WTC11 (cell line): ENCODE data around the gene DAZAP2. TPM values are rescaled to one million over a fixed set of nuclear protein-coding genes. Genes with fewer than 3 reads are reported as not detected.

Source experiments
- ATAC-seq: fragments of 200-7000 bp; cut with Tn5 transposase; 2 replicates; pipeline ENCODE4 v1.10.0; 2021; ENCODE audit warnings: mild to moderate bottlenecking, moderate library complexity
- CTCF ChIA-PET: fragments of 300-600 bp; sonication (Branson Sonifier 250); formaldehyde crosslinking; loops from one replicate; lab custom pipeline; 2021; ENCODE audit warnings: antibody characterized with exemption; lab: Charles Lee
- POLR2A ChIA-PET: fragments of 350-600 bp; sonication (Branson Sonifier 250); formaldehyde crosslinking; loops from one replicate; lab custom pipeline; 2021; ENCODE audit warnings: antibody characterized with exemption; lab: Charles Lee
- DNase-seq: peaks from one replicate; pipeline ENCODE4 v3.0.0; 2021; ENCODE audit warnings: low spot score
- H3K27ac Mint-ChIP-seq: 2 replicates; pipeline ENCODE4 v1.8.0; 2021; ENCODE audit warnings: mixed read lengths
- H3K27me3 Mint-ChIP-seq: 2 replicates; pipeline ENCODE4 v1.8.0; 2021; ENCODE audit warnings: low read depth, mild to moderate bottlenecking, moderate library complexity, mixed read lengths
- H3K36me3 Mint-ChIP-seq: 2 replicates; pipeline ENCODE4 v1.8.0; 2021; ENCODE audit warnings: mixed read lengths
- H3K4me1 Mint-ChIP-seq: 2 replicates; pipeline ENCODE4 v1.8.0; 2022; ENCODE audit warnings: mixed read lengths
- H3K4me3 Mint-ChIP-seq: 2 replicates; pipeline ENCODE4 v1.8.0; 2021; ENCODE audit warnings: mild to moderate bottlenecking, moderate library complexity, mixed read lengths
- H3K9me3 Mint-ChIP-seq: 2 replicates; pipeline ENCODE4 v1.8.0; 2021; ENCODE audit warnings: mixed read lengths
- CBFB ChIP-seq: sonication (generic); formaldehyde crosslinking; IDR thresholded peaks from 2 replicates; pipeline ENCODE4 v1.8.1; 2022; ENCODE audit warnings: mild to moderate bottlenecking, low read depth, missing genetic modification reagents
- CREM ChIP-seq: sonication (generic); formaldehyde crosslinking; IDR thresholded peaks from 2 replicates; pipeline ENCODE4 v1.8.1; 2022; ENCODE audit warnings: mild to moderate bottlenecking, missing genetic modification reagents, moderate library complexity
- FOXP1 ChIP-seq: sonication (generic); formaldehyde crosslinking; IDR thresholded peaks from 2 replicates; pipeline ENCODE4 v1.8.0; 2022; ENCODE audit warnings: missing genetic modification reagents, mild to moderate bottlenecking, moderate library complexity, borderline replicate concordance
- FOXP4 ChIP-seq: sonication (generic); formaldehyde crosslinking; IDR thresholded peaks from 2 replicates; pipeline ENCODE4 v1.8.0; 2022; ENCODE audit warnings: mild to moderate bottlenecking, missing genetic modification reagents
- GRHL2 ChIP-seq: fragments of 250-450 bp; sonication (Bioruptor Pico); IDR thresholded peaks from 2 replicates; pipeline ENCODE4 v1.8.0; 2022; ENCODE audit warnings: mild to moderate bottlenecking, moderate library complexity; ENCODE audit not compliant: insufficient replicate concordance, severe bottlenecking
- GTF2I ChIP-seq: fragments of 250-450 bp; sonication (Bioruptor Pico); conservative IDR thresholded peaks from 2 replicates; pipeline ENCODE4 v1.4.0; 2021; ENCODE audit warnings: mild to moderate bottlenecking
- JAZF1 ChIP-seq: fragments of 250-450 bp; sonication (Bioruptor Pico); IDR thresholded peaks from 2 replicates; pipeline ENCODE4 v1.9.0; 2021; ENCODE audit warnings: moderate library complexity, mild to moderate bottlenecking, inconsistent platforms
- NFE2L1 ChIP-seq: sonication (generic); formaldehyde crosslinking; IDR thresholded peaks from 2 replicates; pipeline ENCODE4 v1.8.1; 2023; ENCODE audit warnings: missing genetic modification reagents
- NFYB ChIP-seq: sonication (generic); formaldehyde crosslinking; conservative IDR thresholded peaks from 2 replicates; pipeline ENCODE4 v1.8.0; 2022; ENCODE audit warnings: low read depth, missing genetic modification reagents
- NR1H2 ChIP-seq: sonication (generic); formaldehyde crosslinking; IDR thresholded peaks from 2 replicates; pipeline ENCODE4 v1.9.0; 2021; ENCODE audit warnings: mild to moderate bottlenecking, moderate library complexity, missing genetic modification reagents
- PREB ChIP-seq: sonication (generic); formaldehyde crosslinking; IDR thresholded peaks from 2 replicates; pipeline ENCODE4 v1.8.1; 2022; ENCODE audit warnings: mild to moderate bottlenecking, missing genetic modification reagents, moderate library complexity, borderline replicate concordance
- RORB ChIP-seq: fragments of 250-450 bp; sonication (Bioruptor Pico); IDR thresholded peaks from 2 replicates; pipeline ENCODE4 v1.9.0; 2021; ENCODE audit warnings: mild to moderate bottlenecking
- SP1 ChIP-seq: sonication (generic); formaldehyde crosslinking; conservative IDR thresholded peaks from 2 replicates; pipeline ENCODE4 v1.8.1; 2022; ENCODE audit warnings: missing genetic modification reagents
- TEAD1 ChIP-seq: sonication (generic); formaldehyde crosslinking; IDR thresholded peaks from 2 replicates; pipeline ENCODE4 v1.8.0; 2022; ENCODE audit warnings: mild to moderate bottlenecking, missing genetic modification reagents
- TEAD4 ChIP-seq: sonication (generic); formaldehyde crosslinking; IDR thresholded peaks from 2 replicates; pipeline ENCODE4 v1.8.0; 2022; ENCODE audit warnings: mild to moderate bottlenecking, missing genetic modification reagents
- ZBTB43 ChIP-seq: sonication (generic); formaldehyde crosslinking; IDR thresholded peaks from 2 replicates; pipeline ENCODE4 v1.8.1; 2023; ENCODE audit warnings: mild to moderate bottlenecking, missing genetic modification reagents
- ZMAT4 ChIP-seq: fragments of 250-450 bp; sonication (Bioruptor Pico); IDR thresholded peaks from 2 replicates; pipeline ENCODE4 v1.9.0; 2021; ENCODE audit warnings: mild to moderate bottlenecking
- ZNF138 ChIP-seq: sonication (generic); formaldehyde crosslinking; conservative IDR thresholded peaks from 2 replicates; pipeline ENCODE4 v1.8.1; 2022; ENCODE audit warnings: mild to moderate bottlenecking, moderate library complexity, missing genetic modification reagents
- ZNF232 ChIP-seq: sonication (generic); formaldehyde crosslinking; IDR thresholded peaks from 2 replicates; pipeline ENCODE4 v1.8.0; 2022; ENCODE audit warnings: mild to moderate bottlenecking, missing genetic modification reagents
- ZSCAN18 ChIP-seq: fragments of 250-450 bp; sonication (Bioruptor Pico); IDR thresholded peaks from 2 replicates; pipeline ENCODE4 v2.1.2; 2022; ENCODE audit warnings: mild to moderate bottlenecking, moderate library complexity
- total RNA-seq: library from RNA; stranded (reverse); gene quantifications from 3 replicates; pipeline ENCODE4 v1.2.3, GENCODE V29; 2021

The DAZAP2 gene
- total RNA-seq, 1 experiment from 2014 or later = 35.8 TPM

- H3K4me3 Mint-ChIP-seq = no peak overlapping the region
- H3K9me3 Mint-ChIP-seq = no peaks in the 10 kb centered on the region
- no peak for ATAC-seq
- 0 out of 2 replicates have a peak, but pooled peaks cover 2% of the 10 kb centered on the region for H3K4me1 Mint-ChIP-seq
- POLR2A ChIA-PET = no interaction called here
- TF ChIP-seq RORB (no peak), SP1 (no peak), NR1H2 (CRISPR knock-in tag) (no peak), TEAD1 (no peak), ZBTB43 (no peak), ZSCAN18 (no peak), NFE2L1 (CRISPR knock-in tag) (no peak), PREB (CRISPR knock-in tag) (no peak), JAZF1 (CRISPR knock-in tag) (no peak)
- TF ChIP-seq, all 79 proteins: peak for 0
- Mint-ChIP-seq H3K27me3 (no peaks in the 10 kb centered on the region), H3K36me3 (no peaks in the 10 kb centered on the region), H3K27ac (no peak overlapping the region)
- CTCF ChIA-PET = no interaction called here
- DNase-seq = no peak
Observed at GRCh38 chr12:51190820-51191219, 47.8 kb upstream of the DAZAP2 start.

- no peak overlapping the region for H3K27ac Mint-ChIP-seq
- no peak for DNase-seq
- H3K27me3 Mint-ChIP-seq = no peaks in the 10 kb centered on the region
- TF ChIP-seq TEAD4 (CRISPR knock-in tag) (no peak), NFYB (CRISPR knock-in tag) (no peak), CBFB (CRISPR knock-in tag) (no peak), RORB (no peak), FOXP4 (CRISPR knock-in tag) (no peak), ZNF138 (CRISPR knock-in tag) (no peak), GTF2I (CRISPR knock-in tag) (no peak), ZNF232 (CRISPR knock-in tag) (no peak), FOXP1 (CRISPR knock-in tag) (no peak), ZBTB43 (no peak), NR1H2 (CRISPR knock-in tag) (no peak), GRHL2 (CRISPR knock-in tag) (no peak), CREM (CRISPR knock-in tag) (no peak), ZMAT4 (no peak)
- 0 out of 2 replicates have a peak, but pooled peaks cover 2% of the 10 kb centered on the region for H3K4me1 Mint-ChIP-seq
- ATAC-seq = no peak
- no peaks in the 10 kb centered on the region for H3K36me3 Mint-ChIP-seq
- ChIA-PET POLR2A (no interaction called here), CTCF (no interaction called here)
- H3K4me3 Mint-ChIP-seq = no peak overlapping the region
- no peaks in the 10 kb centered on the region for H3K9me3 Mint-ChIP-seq
Observed at GRCh38 chr12:51191516-51192283, 46.9 kb upstream of the DAZAP2 start.
